Stimulated activated CD8-positive, alpha-beta memory T cell treated with anti-CD3 and anti-CD28 coated beads, Interleukin-4, amount 100 ng/mL, for 4 hours (primary cell): ENCODE data around the gene MET.
"Not testable (repeated sequence)": the region's sequence is repeated elsewhere in the genome, so short reads cannot be mapped to it uniquely, and the experiment has no call there.

ENCODE experiments used
- DNase-seq, 2 donors: peaks; one replicate each; pipeline ENCODE4 v3.0.0-alpha.2; 2020; ENCODE audit warnings: low read depth in 2 of 2, low spot score in 1 of 2

Gene MET

GRCh38 chr7:116751070-116751469, 79.1 kb downstream of the MET start:
- not testable (repeated sequence) for DNase-seq

GRCh38 chr7:116752305-116753074, 80.5 kb downstream of the MET start:
- DNase-seq = no peak

GRCh38 chr7:116753130-116753529, 81.1 kb downstream of the MET start:
- DNase-seq = no peak

GRCh38 chr7:116754186-116754585, 82.2 kb downstream of the MET start:
- no peak for DNase-seq

- no peak for DNase-seq
Measured at GRCh38 chr7:116757283-116757682, 85.3 kb downstream of the MET start.

GRCh38 chr7:116759642-116760041, 87.6 kb downstream of the MET start:
- DNase-seq = not testable (repeated sequence)

- DNase-seq = no peak
Measured at GRCh38 chr7:116762971-116763370, 91.0 kb downstream of the MET start.

GRCh38 chr7:116763647-116764046, 91.7 kb downstream of the MET start:
- no peak for DNase-seq

GRCh38 chr7:116766881-116767280, 94.9 kb downstream of the MET start:
- DNase-seq = no peak

- no peak for DNase-seq
Measured at GRCh38 chr7:116769546-116769945, 97.5 kb downstream of the MET start.

GRCh38 chr7:116770941-116771340, 98.9 kb downstream of the MET start:
- DNase-seq = no peak

GRCh38 chr7:116771640-116772039, 99.6 kb downstream of the MET start:
- DNase-seq = no peak

- no peak for DNase-seq
Measured at GRCh38 chr7:116772423-116772863, 100.4 kb downstream of the MET start.

- no peak for DNase-seq
Measured at GRCh38 chr7:116772926-116773749, 101.1 kb downstream of the MET start.

GRCh38 chr7:116776046-116776445, 104.0 kb downstream of the MET start:
- DNase-seq = no peak

- no peak for DNase-seq
Measured at GRCh38 chr7:116776610-116777289, 104.8 kb downstream of the MET start.

- no peak for DNase-seq
Measured at GRCh38 chr7:116777651-116778281, 105.8 kb downstream of the MET start.

- no peak for DNase-seq
Measured at GRCh38 chr7:116779216-116779615, 107.2 kb downstream of the MET start.

- DNase-seq = no peak
Measured at GRCh38 chr7:116779931-116780330, 107.9 kb downstream of the MET start.

GRCh38 chr7:116780521-116780920, 108.5 kb downstream of the MET start:
- no peak for DNase-seq

GRCh38 chr7:116780966-116781365, 109.0 kb downstream of the MET start:
- DNase-seq = no peak
